Globus pallidus (tissue), 1 donor: ENCODE data around the gene ASPHD1.

ENCODE experiments used
- DNase-seq: peaks from one replicate; pipeline ENCODE4 v3.0.0-alpha.2; 2015; ENCODE audit warnings: low spot score

The ASPHD1 gene

GRCh38 chr16:29943846-29944799 is 43.8 kb downstream of the ASPHD1 start:
- DNase-seq: no peak

GRCh38 chr16:29947897-29948296 is 47.6 kb downstream of the ASPHD1 start:
- no peak for DNase-seq

GRCh38 chr16:29950806-29951461 is 50.6 kb downstream of the ASPHD1 start:
- no peak for DNase-seq

GRCh38 chr16:29951625-29952365 is 51.5 kb downstream of the ASPHD1 start:
- no peak for DNase-seq
